Adrenal gland (tissue), 12 donors: Measurements from ENCODE around the gene WDR49. TPM values are rescaled to one million over a fixed set of nuclear protein-coding genes. Genes with fewer than 3 reads are reported as not detected.

ENCODE experiments used
- DNase-seq, 7 donors: peaks; one replicate each; pipeline ENCODE4 v3.0.0-alpha.2; 2019 to 2020
- H3K27ac ChIP-seq, 5 donors: fragments of 200-600 bp; sonication (generic) in 4 of 5; 1 replicate in 3 of 5; 2 replicates in 2 of 5; pipeline versions ENCODE4 v1.5.1 to v1.8.0; 2016 to 2020; ENCODE audit warnings: mild to moderate bottlenecking in 1 of 5
- H3K27me3 ChIP-seq: fragments of 200-600 bp; 2 replicates; pipeline ENCODE4 v1.8.0; 2021
- H3K36me3 ChIP-seq, 2 donors: fragments of 200-600 bp; replicated peaks in 1 of 2; 1 replicate in 1 of 2; 2 replicates in 1 of 2; pipeline versions ENCODE4 v1.5.1 to v1.8.0; 2018 to 2022
- H3K4me1 ChIP-seq, 2 donors: fragments of 200-600 bp; replicated peaks in 1 of 2; 1 replicate in 1 of 2; 2 replicates in 1 of 2; pipeline versions ENCODE4 v1.5.1 to v1.8.0; 2018 to 2021
- H3K4me3 ChIP-seq, 4 donors: fragments of 200-600 bp; sonication (generic) in 3 of 4; one replicate each; pipeline ENCODE4 v1.5.1; 2016 to 2018
- H3K9me3 ChIP-seq, 3 donors: fragments of 200-600 bp; sonication (generic) in 1 of 3; replicated peaks in 1 of 3; 1 replicate in 2 of 3; 2 replicates in 1 of 3; pipeline versions ENCODE4 v1.5.1 to v1.8.0; 2016 to 2021
- POLR2A ChIP-seq, 2 donors: fragments of 450-650 bp; IDR thresholded peaks; one replicate each; pipeline ENCODE4 v1.6.1; 2017; ENCODE audit warnings: antibody characterized with exemption in 2 of 2, mild to moderate bottlenecking in 2 of 2, moderate library complexity in 1 of 2
- WGBS, 4 donors: extraction: QIAGEN DNeasy Blood & Tissue Kit in 2 of 4; methylation state at CpG; one replicate each; pipeline versions ENCODE4 v1.1.5 to v1.1.7; 2013 to 2017; 5-methylcytosine and 5-hydroxymethylcytosine counted together
- intact Hi-C, 2 donors: fragments of 100-400 bp; cut with DNase I; formaldehyde crosslinking; loops; one replicate each; pipeline versions ENCODE4 v1.14.1 to v1.15.0; 2022 to 2023
- polyA plus RNA-seq, 3 donors: library from polyadenylated mRNA; stranded (reverse); fragments of 200-250 nt in 2 of 3; fragments of 350-450 nt in 1 of 3; fragmentation: Illumina TruSeq in 1 of 3; extraction: RNeasy Lipid Tissue Mini Kit (QIAGEN cat#74804) in 1 of 3; gene quantifications; one replicate each; pipeline ENCODE4 v1.2.3, GENCODE V29; 2013 to 2014
- total RNA-seq, 9 donors: library from RNA; depleted of rRNA in 4 of 9; stranded (reverse); fragments of >200 nt in 4 of 9; fragments of 120-200 nt in 1 of 9; fragmentation: NEBNext Ultra II Directional in 1 of 9; extraction: Animal tissue kit (Norgen Biotek cat#: 25700) in 1 of 9; gene quantifications; one replicate each; pipeline versions ENCODE4 v1.1.0 to v1.2.4, GENCODE V29; 2013 to 2023
- TF ChIP-seq, protein P1 (sequence below), 6 experiments: fragments of 450-650 bp in 4 of 6; fragments of 200-600 bp in 2 of 6; sonication (generic) in 1 of 6; IDR thresholded peaks; 1 replicate in 5 of 6; 2 replicates in 1 of 6; pipeline versions ENCODE4 v1.5.1 to v1.8.0; 2016 to 2021; ENCODE audit warnings: antibody characterized with exemption in 6 of 6, mild to moderate bottlenecking in 2 of 6, moderate library complexity in 1 of 6
- donor health status: healthy with polysubstance abuse.
- donor health status: Bipolar disorder and iron deficiency.
- donor health status: DM: yes; HTN: yes; CAD: no.
- donor health status: DM: no; HTN: no; CAD: no.
- donor health status: DM: no; HTN: no; CAD: no.
- donor health status: DM: yes; HTN: yes; CAD: no.

WDR49 gene
- total and polyA plus RNA-seq, 12 donors, result 0.07 to 1.3 (median 0.34) TPM; not detected in 5

DNA sequence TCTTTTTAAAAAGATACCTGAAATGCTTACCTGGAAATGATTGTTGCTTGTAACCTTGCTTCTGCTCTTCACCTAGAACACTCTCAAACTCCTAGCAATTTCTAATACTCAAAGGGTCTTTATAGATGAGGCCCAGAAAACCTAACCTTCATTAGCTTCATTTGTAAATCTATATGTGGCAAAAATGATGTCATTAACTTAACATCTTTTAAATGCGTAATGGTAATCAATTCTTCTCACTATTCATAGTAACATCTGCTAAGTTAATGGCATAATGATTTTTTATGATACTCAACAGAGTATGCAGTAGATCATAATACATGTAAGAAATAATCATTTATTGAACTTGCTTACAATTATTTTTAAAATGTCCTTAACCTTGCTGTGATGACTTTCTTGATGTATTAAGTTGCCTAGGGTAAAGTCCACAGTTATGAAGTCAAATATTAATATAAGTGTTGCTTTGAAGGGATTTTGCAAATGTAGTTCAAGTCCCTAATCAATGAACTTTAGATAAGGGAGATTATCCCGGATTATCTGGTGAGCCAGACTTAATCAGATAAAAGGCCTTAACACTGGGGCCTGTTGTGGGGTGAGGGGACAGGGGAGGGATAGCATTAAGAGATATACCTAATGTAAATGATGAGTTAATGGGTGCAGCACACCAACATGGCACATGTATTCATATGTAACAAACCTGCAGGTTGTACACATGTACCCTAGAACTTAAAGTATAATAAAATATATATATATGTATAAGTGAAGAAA is 169.8 kb downstream of the WDR49 start:
- H3K9me3 ChIP-seq, result no peaks in the 10 kb centered on the region
- no peak for DNase-seq
- TF ChIP-seq POLR2A (IDR thresholded peaks at IDR 0.05), result no peak
- TF ChIP-seq, protein P1, sequence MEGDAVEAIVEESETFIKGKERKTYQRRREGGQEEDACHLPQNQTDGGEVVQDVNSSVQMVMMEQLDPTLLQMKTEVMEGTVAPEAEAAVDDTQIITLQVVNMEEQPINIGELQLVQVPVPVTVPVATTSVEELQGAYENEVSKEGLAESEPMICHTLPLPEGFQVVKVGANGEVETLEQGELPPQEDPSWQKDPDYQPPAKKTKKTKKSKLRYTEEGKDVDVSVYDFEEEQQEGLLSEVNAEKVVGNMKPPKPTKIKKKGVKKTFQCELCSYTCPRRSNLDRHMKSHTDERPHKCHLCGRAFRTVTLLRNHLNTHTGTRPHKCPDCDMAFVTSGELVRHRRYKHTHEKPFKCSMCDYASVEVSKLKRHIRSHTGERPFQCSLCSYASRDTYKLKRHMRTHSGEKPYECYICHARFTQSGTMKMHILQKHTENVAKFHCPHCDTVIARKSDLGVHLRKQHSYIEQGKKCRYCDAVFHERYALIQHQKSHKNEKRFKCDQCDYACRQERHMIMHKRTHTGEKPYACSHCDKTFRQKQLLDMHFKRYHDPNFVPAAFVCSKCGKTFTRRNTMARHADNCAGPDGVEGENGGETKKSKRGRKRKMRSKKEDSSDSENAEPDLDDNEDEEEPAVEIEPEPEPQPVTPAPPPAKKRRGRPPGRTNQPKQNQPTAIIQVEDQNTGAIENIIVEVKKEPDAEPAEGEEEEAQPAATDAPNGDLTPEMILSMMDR (IDR thresholded peaks at IDR 0.05), result no peak
- H3K4me3 ChIP-seq, result no peak overlapping the region
- 69 to 86% (median 78%) methylated on average over 2 of the region's 2 CpGs for WGBS, 4 donors
- no peaks in the 10 kb centered on the region for H3K27me3 ChIP-seq
- no peaks in the 10 kb centered on the region for H3K36me3 ChIP-seq
- no peak overlapping the region for H3K27ac ChIP-seq
- intact Hi-C loops, result no loop called here
- H3K4me1 ChIP-seq, result no peaks in the 10 kb centered on the region

DNA sequence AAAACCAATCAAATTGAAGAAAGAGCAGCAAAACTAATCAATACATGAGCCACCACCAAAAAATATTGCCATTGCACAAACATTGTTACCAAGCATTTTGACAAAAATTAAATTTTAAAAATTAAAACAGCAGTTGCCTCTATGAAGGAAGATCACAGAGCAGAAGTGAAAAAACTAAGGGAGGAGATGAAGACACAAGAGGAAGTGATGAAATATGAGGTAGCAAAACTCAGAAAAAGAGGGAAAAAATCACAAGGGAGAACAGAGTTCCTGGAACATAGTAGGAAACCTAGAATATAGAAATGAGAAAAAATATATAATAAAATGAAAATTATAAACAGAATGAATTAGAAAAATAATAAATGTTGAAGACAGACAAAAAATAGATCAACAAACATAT is 172.6 kb downstream of the WDR49 start:
- intact Hi-C loops, result no loop called here
- no peak for TF ChIP-seq POLR2A (IDR thresholded peaks at IDR 0.05)
- TF ChIP-seq, protein P1 (IDR thresholded peaks at IDR 0.05), result no peak
- DNase-seq, result no peak
- Histone ChIP-seq H3K27ac (no peak overlapping the region), H3K9me3 (no peaks in the 10 kb centered on the region), H3K36me3 (no peaks in the 10 kb centered on the region), H3K4me1 (no peaks in the 10 kb centered on the region), H3K27me3 (no peaks in the 10 kb centered on the region), H3K4me3 (no peak overlapping the region)

DNA sequence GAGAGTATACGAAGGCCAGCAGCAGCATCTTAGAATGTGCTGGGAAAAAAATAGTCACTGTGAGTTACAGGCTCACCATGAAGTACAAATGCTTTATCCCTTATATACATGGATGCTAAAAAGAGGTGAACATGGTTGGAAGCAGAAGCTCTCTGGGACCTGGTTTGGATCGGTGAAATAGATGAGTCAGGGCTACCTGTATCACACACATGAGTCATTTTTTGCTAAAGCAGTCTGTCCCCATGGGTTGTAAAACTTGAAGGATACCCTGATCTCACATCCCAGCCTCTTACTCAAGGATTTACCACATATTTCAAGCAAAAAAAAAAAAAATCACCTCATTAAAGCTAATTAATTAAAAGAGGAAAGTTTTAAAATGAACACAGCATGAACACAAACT is 173.0 kb downstream of the WDR49 start:
- Histone ChIP-seq H3K27me3 (no peaks in the 10 kb centered on the region), H3K4me1 (no peaks in the 10 kb centered on the region), H3K4me3 (no peak overlapping the region), H3K36me3 (no peaks in the 10 kb centered on the region), H3K9me3 (no peaks in the 10 kb centered on the region), H3K27ac (no peak overlapping the region)
- intact Hi-C loops, result no loop called here
- 67 to 86% (median 77%) methylated on average over 2 of the region's 2 CpGs for WGBS, 4 donors
- no peak for DNase-seq
- TF ChIP-seq, protein P1 (IDR thresholded peaks at IDR 0.05), result no peak
- no peak for TF ChIP-seq POLR2A (IDR thresholded peaks at IDR 0.05)

DNA sequence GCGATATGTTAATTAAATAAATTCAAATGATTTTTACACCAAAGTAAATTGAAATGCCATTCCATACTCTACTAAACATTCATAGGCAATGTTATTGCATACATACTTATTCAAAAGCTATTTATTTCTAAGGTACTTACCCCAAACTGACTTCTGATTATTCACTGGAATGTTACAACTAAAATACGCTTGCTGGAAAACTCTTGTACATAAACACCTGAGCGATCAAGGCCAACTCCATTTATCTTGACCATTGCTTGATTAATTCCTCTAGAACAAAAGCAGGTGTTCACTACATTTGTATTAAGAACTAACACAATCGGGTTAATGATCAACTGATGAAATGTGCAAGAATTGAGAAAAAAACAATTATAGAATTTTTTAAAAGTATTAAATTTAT is 179.9 kb downstream of the WDR49 start, which contains the start of gene SERPINI2:
SERPINI2 (minus strand) TSS at position 180 of the 400 bp plus-strand sequence. CDS start 2,208 bp downstream, outside the sequence.
- no peak within 1 kb of the TSS for H3K4me3 ChIP-seq
- intact Hi-C loops, result no loop called here
- H3K27me3 ChIP-seq, result no peaks in the 10 kb centered on the region
- 62 to 77% (median 67%) methylated on average over 4 of the region's 4 CpGs for WGBS, 4 donors
- no peaks in the 10 kb centered on the region for H3K4me1 ChIP-seq
- no peak within 1 kb of the TSS for H3K27ac ChIP-seq
- DNase-seq, result no peak
- H3K9me3 ChIP-seq, result no peaks in the 10 kb centered on the region
- TF ChIP-seq, protein P1 (IDR thresholded peaks at IDR 0.05), result no peak
- no peak for TF ChIP-seq POLR2A (IDR thresholded peaks at IDR 0.05)
- no peaks in the 10 kb centered on the region for H3K36me3 ChIP-seq
